GM19468 (cell line): Measurements from ENCODE around the gene ZSWIM6.

Experiments used
- ATAC-seq: cut with Tn5 transposase; IDR thresholded peaks from one replicate; pipeline ENCODE4 v1.9.1; 2021; ENCODE audit warnings: mild to moderate bottlenecking, moderate library complexity, moderate number of reproducible peaks; ENCODE audit not compliant: unreplicated experiment; ENCODE audit errors: extremely low read depth

Gene ZSWIM6

DNA sequence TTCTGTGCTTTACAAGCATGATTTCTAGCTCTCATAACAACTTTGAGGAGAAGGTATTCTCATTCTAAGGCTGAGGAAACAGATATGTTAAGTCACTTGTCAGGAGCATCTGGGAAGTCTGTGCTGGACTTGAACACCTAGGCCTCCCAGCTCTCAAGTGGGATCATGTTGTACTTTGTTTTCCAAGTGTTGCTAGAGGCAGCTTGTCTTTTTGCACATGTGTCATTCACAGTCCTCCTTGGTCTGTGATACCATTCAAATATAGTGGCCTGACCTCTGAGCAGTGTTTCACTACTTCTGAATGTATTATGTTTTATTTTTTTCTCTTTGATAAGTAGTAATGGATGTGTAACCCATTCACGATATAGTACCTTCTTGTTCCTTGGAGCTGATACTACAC, 21.2 kb downstream of the ZSWIM6 start:
- no peak for ATAC-seq

DNA sequence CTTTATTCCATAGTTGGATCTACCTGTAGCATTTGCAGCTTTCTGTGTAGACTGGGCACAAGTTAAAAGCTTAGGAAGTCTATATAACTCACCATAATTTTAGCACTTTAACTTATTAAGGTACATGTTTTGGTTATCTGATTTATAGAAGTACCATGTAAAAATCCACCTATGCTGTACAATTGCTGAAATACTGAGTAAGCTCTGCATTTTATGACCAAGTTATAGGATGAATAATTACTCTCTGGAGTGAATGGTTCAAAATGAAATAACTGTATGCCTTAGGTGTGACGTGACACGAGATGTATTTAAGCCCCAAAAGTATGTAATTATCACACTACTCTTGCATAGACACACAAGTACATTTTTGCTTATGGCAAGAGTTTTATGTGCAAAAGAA, 22.1 kb downstream of the ZSWIM6 start:
- ATAC-seq = no peak

DNA sequence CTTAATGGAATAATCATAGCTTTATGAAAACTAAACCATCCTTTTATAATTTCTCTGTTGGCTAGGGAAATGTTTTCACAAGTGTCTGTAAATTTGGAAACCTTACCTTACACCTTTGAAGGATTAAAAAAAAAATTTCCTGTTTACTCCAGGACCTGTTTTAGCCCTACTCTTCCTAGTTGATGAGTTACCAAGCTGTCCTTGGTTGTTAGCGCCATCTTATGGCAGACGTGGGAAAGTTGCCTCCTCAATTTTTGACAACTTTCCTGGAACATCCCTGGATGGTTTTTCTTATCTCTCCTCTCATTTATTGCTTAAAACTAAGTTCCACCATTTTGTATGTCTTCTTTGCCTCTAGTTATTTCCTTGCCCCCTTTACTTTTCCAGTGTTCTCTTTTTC, 25.7 kb downstream of the ZSWIM6 start:
- no peak for ATAC-seq

DNA sequence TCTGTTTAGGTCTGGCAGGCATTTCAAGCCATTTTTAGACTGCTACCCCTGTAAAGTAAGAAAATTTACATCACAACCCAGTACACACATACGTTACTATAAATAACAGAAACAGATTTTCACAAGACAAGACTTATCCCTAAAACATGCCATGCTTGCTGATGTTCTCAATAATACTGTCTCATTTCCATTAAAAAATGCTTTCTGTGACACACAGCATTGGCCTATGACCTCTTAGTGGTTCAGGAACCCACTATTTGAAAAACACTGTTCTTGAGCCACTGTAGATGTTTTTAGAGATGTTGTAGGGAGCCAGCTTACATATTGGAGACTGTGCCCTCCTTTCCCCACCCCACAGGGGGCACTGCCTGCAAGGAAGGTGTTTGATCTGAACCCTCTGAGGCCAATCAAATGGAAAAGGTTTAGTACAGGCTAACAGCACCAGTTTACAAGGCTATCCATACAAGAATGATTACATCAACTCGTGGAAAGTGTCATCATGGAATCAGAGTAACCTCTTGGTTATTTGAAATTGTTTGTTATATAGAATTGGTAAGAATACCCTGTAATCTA, 30.8 kb downstream of the ZSWIM6 start:
- no peak for ATAC-seq

DNA sequence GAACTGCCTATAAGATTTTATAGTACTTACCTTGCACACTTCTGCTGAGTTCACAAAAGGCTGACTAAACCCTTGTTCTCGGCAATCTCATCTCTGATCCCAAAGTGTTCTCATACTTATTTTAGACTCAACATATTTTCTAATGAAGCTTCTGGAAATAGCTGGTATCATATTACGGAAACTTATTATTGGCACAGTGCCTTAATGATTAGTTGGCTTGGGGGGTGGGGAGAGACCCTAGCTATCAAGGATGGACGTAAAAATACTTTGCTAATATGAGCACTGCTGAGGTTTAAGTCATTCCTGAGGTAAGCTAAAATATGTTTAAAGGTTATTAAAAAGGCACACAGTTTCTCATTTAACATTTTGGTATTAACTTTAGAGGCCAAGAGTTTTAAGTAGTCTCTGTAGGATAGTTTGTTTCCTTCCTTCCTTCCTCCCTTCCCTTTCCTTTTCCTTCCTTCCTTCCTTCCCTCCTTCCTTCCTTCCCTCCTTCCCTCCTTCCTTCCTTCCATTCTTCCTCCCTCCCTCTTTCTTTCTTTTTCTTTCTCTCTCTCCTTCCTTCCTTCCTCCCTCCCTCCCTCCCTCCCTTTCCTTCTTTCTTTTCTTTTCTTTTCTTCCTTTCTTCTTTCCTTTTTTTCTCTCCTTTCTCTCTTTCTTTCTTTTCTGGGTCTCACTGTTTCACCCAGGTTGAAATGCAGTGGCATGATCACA, 31.5 kb downstream of the ZSWIM6 start:
- no peak for ATAC-seq

DNA sequence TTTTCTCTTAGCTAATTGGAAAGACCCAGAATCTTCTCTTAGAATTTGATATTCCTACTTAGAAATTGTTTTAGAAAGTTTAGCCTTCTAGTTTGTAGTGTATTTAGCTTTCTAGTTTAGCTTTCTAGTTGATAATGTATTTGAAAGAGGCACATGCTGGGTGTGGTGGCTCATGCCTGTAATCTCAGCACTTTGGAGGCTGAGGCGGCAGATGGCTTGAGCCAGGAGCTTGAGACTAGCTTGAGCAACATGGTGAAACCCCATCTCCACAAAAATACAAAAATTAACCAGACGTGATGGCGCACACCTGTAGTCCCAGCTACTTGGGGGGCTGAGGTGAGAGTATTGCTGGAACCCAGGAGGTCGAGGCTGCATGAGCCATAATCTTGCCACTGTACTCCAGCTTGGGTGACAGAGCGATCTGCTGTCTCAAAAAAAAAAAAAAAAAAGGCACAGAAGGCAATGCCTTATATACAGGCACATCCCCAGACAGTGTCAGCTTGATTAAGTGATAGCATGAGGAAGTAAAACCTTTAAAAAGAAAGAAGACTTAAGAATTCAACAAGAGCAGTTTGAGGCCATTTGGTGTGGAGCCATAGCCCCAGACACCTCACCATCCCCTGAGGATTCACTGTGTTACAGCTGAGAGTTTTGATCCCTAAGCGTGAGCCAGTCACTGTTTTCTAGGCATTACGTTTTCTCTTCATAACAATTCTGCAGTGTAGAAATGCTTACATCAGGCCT, 34.6 kb downstream of the ZSWIM6 start:
- no peak for ATAC-seq

DNA sequence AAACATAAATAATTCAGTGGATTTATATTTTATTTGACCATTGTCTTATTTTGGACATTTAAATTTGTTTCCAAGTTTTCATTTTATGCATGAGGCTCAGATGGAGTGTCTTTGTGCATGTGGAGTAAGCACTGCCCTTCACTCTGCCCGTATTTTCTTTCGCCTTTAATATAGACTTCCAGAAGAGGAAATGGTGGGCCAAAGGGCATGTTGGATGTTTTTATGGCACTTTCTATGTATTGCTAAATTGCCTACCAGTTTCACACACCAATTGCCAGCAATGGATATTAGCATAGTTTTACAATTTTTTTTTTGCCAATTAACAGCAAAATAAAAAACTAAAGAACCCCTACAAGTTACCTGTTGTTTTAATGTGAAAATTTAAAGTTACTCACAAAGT, 38.4 kb downstream of the ZSWIM6 start:
- no peak for ATAC-seq

DNA sequence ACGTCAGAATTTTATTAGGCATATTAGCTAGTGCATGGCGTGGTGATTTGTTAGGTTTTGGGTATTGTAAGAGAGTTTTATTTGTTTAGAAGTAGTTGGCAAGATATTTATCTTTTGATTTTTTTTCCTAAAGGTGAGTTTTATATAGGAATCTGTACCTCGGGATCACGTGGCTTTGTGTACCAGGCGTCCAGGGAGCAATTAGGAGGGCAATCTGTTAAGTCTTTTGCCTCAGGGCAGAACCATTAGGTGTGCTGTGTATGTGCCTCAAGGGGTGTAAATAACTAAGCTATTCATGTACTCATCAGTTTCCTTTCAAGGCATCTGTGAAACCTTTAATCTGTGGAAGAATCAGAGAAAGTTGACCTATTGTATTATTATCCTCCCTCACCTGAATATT, 39.4 kb downstream of the ZSWIM6 start:
- ATAC-seq = no peak

DNA sequence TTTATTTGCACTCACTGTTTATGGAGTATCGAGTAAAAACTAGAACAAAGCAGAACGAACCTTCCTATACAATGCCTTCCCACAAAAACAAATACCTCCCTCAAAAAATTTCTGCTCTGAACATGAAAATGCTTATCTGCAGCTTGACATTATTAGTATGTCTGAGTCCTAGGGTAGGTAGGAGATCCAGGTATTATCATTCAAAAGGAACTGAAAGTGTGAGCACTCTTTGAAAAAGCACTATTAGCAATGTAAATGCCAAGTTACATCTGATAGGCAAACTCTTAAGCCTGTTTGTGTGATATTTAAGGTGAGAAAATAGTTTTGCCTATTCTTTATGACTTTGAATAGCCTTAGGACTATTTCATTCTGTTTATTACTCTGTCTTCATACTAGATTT, 47.6 kb downstream of the ZSWIM6 start:
- ATAC-seq = no peak

DNA sequence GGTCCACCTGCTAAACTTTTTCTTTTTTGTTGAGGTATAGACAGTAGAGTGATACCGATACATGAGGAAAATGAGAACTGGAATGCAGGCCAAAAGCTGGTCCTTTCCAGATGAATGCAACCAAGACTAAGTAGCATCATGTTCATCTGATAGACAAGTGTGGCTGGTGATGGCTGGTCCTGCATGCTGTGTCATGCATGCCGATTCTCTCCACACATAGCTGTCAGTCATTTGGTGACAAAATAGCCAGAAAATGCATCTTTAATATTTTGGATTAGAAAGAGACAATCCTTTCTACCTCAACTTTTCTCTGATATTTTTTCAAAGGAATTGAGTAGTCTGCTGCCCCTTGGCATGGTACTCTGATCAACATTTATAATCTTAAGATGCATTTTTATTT, 49.9 kb downstream of the ZSWIM6 start:
- no peak for ATAC-seq

DNA sequence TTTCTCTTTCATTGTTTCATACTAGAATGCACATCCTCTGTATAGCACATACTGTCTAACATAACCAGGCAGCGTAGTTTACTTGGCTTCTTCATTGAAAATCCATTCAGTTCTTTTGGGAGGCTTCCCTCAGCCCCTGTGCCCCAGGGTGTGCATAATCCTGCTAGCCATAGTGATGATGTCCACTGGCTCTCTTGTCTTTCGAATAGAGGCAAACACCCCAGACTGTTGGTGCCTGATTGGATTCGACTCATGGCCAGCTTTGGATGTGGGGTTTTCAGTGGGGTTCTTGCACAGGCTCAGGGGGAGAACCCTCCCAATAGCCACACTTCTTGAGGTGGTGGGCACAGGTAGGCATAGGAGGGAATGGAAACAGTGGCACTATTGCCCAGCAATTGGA, 53.6 kb downstream of the ZSWIM6 start:
- ATAC-seq = no peak

DNA sequence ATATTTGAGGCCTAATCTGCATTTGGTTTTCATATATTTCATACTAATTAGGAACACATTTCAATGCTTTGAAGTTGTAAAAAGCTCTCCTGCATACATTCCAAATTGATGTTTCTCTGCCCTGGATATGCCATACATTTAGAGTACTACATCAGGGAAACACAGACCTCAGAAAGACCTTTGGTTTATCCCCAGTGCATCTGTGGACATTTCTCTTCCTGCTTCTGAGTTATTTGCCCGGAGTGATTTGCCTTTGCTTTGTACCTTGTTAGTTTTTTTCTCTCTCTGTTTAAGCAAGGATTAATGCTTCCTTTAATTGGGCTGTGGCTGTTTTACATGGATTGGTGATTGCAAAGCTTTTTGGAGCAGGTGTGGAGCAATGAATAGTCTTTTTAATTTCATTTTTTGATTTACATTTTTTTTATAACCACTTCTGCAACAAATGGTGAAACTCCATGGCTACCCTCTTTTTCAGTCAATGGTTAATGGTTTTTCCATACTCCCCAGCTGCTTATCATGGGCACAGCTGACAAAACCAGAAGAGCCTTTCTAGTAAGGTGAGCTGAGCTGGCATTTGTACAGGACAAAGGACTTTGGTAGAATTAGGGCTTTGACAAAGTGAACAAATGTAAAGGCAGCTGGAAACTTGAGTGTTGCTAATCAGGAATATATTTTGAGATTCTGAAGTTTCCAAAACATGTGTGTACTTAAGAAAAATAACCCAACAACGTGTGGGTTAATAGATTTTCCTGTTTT, 54.2 kb downstream of the ZSWIM6 start:
- no peak for ATAC-seq

DNA sequence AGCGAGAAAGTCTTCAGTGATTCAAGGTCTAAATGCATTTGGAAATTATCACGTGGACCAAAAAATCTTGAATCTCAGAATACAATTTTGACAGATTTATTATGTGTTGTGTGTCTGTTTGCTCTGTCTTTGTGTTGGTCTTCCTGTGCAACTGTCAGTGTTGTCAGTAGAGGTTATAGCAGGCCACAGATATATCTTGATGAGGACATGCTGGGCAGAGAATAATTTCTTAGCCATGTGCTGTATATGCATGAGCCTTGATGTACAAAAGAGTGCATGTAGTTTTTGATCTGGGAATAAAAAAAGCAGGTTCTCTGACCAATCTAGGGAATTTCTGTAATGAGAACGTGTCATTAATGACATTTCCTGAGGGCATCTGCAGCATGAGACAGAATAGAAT, 57.6 kb downstream of the ZSWIM6 start:
- ATAC-seq = no peak

DNA sequence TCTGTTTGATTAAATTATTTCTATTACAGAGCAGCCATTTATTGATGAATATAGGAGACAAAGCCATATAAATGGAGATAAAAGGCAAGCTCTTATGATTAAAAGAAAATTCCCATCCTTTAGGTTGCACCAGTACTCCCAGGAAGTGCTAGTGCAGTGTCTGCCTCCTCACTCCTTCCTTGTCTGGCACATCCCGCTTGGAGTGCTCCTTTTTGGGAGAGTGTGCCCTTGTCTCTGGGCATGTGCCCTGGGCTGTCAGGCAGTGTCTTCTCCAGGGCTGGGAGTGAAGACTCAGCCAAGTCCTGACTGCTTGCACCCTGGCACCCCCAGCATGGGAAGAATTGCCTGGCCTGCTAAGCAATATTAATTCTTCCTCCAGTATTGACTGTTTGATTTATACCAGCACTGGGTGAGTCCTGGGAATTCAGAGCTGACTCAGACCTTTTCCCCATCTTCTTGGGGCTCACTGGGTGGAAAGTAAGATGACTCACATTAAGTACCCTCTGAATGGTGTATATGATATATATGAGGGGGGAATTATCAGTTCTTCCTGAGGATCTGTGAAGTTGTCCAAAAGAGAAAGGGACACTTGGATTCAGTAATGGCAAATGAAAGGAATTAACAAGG, 62.1 kb downstream of the ZSWIM6 start:
- no peak for ATAC-seq

DNA sequence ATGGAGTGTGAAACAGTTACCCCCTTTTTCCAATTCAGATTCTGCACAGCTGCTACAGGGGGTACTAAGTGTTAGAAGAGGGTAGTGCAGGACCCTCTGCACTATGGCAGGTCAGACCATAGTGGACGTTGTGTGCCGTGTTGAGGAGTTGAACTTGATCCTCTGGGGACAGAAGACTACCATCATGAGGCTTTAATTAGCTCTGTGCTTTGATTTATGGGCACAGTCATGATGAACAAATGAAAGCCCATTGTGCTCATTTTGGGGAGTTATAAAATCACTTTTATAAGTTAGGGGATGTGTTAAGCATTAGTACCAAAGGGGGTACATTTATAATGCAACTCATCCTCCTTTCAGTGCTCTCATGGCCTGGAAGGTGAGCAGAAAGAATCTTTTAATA, 62.7 kb downstream of the ZSWIM6 start:
- no peak for ATAC-seq

DNA sequence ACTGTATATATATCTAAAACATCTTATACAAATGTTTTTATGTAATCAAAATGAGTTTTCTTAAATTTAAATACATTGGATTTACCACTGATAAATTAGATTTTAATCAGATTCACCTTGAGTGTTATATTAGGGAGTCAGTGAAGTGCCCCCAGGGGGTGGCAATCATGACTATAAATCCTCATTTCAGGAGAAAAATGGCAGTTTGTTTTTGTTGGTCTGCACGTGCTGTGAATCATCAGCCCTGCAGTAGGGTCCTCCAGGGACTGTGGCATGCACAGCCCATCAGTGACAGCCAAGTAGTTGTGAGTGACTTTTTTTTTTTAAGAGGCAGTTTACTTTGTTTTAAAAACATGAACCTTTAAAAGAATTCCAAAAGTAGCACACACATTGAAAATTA, 65.2 kb downstream of the ZSWIM6 start:
- no peak for ATAC-seq

DNA sequence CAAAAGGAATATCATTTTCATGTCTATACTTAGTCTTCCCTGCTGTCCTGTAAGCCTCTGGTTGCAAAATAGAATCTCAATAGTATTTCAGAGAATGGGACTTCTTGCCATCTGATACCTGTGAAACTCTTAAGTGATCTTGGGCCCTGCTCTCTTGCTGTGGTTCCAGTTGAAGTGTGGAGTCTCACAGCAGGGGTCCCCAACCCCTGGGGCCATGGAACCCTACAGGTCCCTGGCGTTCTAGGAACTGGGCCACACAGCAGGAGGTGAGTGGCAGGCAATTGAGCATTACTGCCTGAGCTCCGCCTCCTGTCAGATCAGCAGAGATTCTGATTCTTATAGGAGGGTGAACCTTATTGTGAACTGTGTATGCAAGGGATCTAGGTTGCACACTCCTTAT, 65.9 kb downstream of the ZSWIM6 start:
- ATAC-seq = no peak

DNA sequence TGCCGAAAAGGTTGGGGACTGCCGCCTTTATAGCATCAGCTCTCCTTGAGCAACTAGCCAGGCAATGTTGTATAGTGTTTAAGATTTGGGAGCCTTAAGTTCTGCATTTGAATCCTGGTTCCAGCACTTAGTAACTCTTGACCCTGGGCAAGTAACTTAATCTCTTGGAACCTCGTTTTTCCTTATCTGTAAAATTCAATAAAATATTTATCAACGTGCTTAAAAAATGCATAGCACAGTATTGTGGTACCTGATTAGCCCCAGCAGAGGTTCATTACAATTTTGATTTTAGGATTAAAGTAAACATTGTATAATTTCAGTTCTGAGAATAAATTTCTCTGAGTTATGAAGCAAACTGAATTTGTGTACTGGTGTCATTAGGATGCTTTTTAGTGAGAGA, 66.4 kb downstream of the ZSWIM6 start:
- no peak for ATAC-seq

DNA sequence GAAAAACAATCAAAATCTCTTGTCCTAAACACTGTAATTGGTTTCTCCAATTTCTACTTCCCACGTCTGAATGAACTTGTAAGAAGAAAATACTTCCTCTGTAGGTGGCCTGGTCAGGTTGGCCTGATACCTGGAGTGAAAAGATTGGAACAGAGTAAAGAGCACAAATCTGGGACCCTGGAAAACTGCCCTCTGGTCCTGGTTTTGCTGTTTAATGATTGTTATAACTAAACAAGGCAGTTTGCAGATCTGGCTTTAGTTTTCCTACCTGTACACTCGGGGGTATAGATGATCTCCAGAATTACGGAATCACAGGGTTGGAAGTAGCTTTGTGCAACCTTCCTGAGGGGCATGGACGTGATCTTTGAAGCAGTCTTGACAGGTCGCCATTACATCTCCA, 67.6 kb downstream of the ZSWIM6 start:
- ATAC-seq = no peak

DNA sequence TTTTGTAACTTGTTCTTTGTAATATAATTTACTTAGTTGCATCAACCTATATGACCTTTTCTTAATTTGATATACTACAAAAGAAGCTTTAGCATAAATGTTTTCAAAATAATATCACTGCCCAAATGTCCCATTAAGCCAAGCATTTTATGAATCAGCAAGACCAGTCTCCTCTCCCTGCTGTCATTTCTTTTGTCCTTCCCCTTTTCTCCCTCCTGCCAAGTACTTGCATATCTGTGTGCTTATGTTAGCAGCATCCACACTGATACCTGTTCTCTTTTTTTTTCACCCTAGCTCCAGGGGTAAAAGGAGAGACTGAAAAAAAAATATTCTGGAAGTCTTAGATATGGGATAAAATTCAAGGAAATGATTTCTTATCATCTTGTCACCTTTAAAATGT, 69.7 kb downstream of the ZSWIM6 start:
- no peak for ATAC-seq
